HepG2 (cell line): ENCODE data around the gene INTS1. TPM values are rescaled to one million over a fixed set of nuclear protein-coding genes. Genes with fewer than 3 reads are reported as not detected.
A peak's percentile ranks its signal among the peaks of the same experiment; 100 is the strongest.

Experiments used
- AGO1 ChIP-seq: fragments of 200-400 bp; formaldehyde crosslinking; IDR thresholded peaks from 2 replicates; pipeline ENCODE4 v1.6.1; 2017; ENCODE audit warnings: mild to moderate bottlenecking, low read depth, low read length, moderate library complexity; ENCODE audit not compliant: poor library complexity, severe bottlenecking
- ELF4 ChIP-seq: sonication (generic); formaldehyde crosslinking; IDR thresholded peaks from 2 replicates; pipeline ENCODE4 v1.5.0; 2020; ENCODE audit warnings: missing genetic modification reagents, mild to moderate bottlenecking, moderate library complexity, borderline replicate concordance
- GLI4 ChIP-seq: sonication (generic); formaldehyde crosslinking; IDR thresholded peaks from 2 replicates; pipeline ENCODE4 v1.5.1; 2020; ENCODE audit warnings: missing genetic modification reagents, mild to moderate bottlenecking, moderate library complexity, borderline replicate concordance
- KDM4B ChIP-seq: sonication (generic); formaldehyde crosslinking; IDR thresholded peaks from 2 replicates; pipeline ENCODE4 v1.4.0; 2020; ENCODE audit warnings: missing genetic modification reagents
- POLR2AphosphoS5 ChIP-seq: IDR thresholded peaks from 2 replicates; pipeline ENCODE4 v1.6.1; 2012; ENCODE audit warnings: low read depth, low read length
- RNF2 ChIP-seq: fragments of 450-650 bp; conservative IDR thresholded peaks from 2 replicates; pipeline ENCODE4 v1.6.1; 2016; ENCODE audit warnings: low read depth
- SCMH1 ChIP-seq: sonication (generic); formaldehyde crosslinking; IDR thresholded peaks from 2 replicates; pipeline ENCODE4 v1.9.0; 2021; ENCODE audit warnings: missing genetic modification reagents, mild to moderate bottlenecking, borderline replicate concordance
- SMYD3 ChIP-seq: sonication (generic); formaldehyde crosslinking; IDR thresholded peaks from 2 replicates; pipeline ENCODE4 v1.8.1; 2023; ENCODE audit warnings: mild to moderate bottlenecking, missing genetic modification reagents
- SUZ12 ChIP-seq: fragments of 150-350 bp; IDR thresholded peaks from 2 replicates; pipeline ENCODE4 v1.6.1; 2014; ENCODE audit warnings: low read depth, low read length
- YEATS2 ChIP-seq: sonication (generic); formaldehyde crosslinking; IDR thresholded peaks from 2 replicates; pipeline ENCODE4 v1.4.0; 2020; ENCODE audit warnings: missing genetic modification reagents, borderline replicate concordance
- ZKSCAN5 ChIP-seq: sonication (generic); formaldehyde crosslinking; IDR thresholded peaks from 2 replicates; pipeline ENCODE4 v1.5.1; 2020; ENCODE audit warnings: mild to moderate bottlenecking, missing genetic modification reagents
- ZNF205 ChIP-seq: IDR thresholded peaks from 2 replicates; pipeline ENCODE4 v1.6.1; 2018; ENCODE audit warnings: missing biosample characterization, missing genetic modification reagents
- ZNF263 ChIP-seq: sonication (generic); formaldehyde crosslinking; IDR thresholded peaks from 2 replicates; pipeline ENCODE4 v1.4.0; 2020; ENCODE audit warnings: missing genetic modification reagents
- ZNF317 ChIP-seq: sonication (generic); formaldehyde crosslinking; IDR thresholded peaks from 2 replicates; pipeline ENCODE4 v1.5.0; 2020; ENCODE audit warnings: mild to moderate bottlenecking, missing genetic modification reagents
- ZNF510 ChIP-seq: sonication (generic); formaldehyde crosslinking; IDR thresholded peaks from 2 replicates; pipeline ENCODE4 v1.4.0; 2020; ENCODE audit warnings: low read depth, mild to moderate bottlenecking, missing genetic modification reagents
- ZNF678 ChIP-seq: sonication (generic); formaldehyde crosslinking; IDR thresholded peaks from 2 replicates; pipeline ENCODE4 v1.4.0; 2020; ENCODE audit warnings: mild to moderate bottlenecking, missing genetic modification reagents
- ZNF777 ChIP-seq: sonication (generic); formaldehyde crosslinking; IDR thresholded peaks from 2 replicates; pipeline ENCODE4 v1.4.0; 2020; ENCODE audit warnings: missing genetic modification reagents
- ZNF879 ChIP-seq: sonication (generic); formaldehyde crosslinking; IDR thresholded peaks from 2 replicates; pipeline ENCODE4 v1.8.1; 2023; ENCODE audit warnings: missing genetic modification reagents
- polyA plus RNA-seq, 8 experiments: library from polyadenylated mRNA; depleted of rRNA in 3 of 8; stranded (reverse) in 7 of 8; unstranded in 1 of 8; fragments of >200 nt; fragmentation: Illumina TruSeq in 4 of 8; extraction: Trizol in 4 of 8; gene quantifications; 2 replicates each; pipeline versions ENCODE4 v1.2.1 to v1.2.3, GENCODE V29; 2011 to 2016; ENCODE audit warnings: low read depth in 4 of 8, missing spikeins in 1 of 8, mixed read lengths in 1 of 8; ENCODE audit not compliant: insufficient read depth in 1 of 8
- total RNA-seq, 5 experiments: library from RNA; depleted of rRNA; stranded (reverse); fragments of >200 nt; fragmentation: Illumina TruSeq; extraction: Trizol; gene quantifications; 2 replicates each; pipeline ENCODE4 v1.2.3, GENCODE V29; 2016; ENCODE audit warnings: low read depth in 1 of 5
- TF ChIP-seq, protein P1 (sequence below): sonication (generic); formaldehyde crosslinking; IDR thresholded peaks from 2 replicates; pipeline ENCODE4 v1.9.0; 2021; ENCODE audit warnings: missing genetic modification reagents, mild to moderate bottlenecking, borderline replicate concordance
- TF ChIP-seq, protein P2 (sequence below): sonication (generic); formaldehyde crosslinking; IDR thresholded peaks from 2 replicates; pipeline ENCODE4 v1.8.0; 2022; ENCODE audit warnings: missing genetic modification reagents, mild to moderate bottlenecking, moderate library complexity, borderline replicate concordance
- TF ChIP-seq, protein P3 (sequence below): sonication (generic); formaldehyde crosslinking; IDR thresholded peaks from 2 replicates; pipeline ENCODE4 v1.4.0; 2020; ENCODE audit warnings: missing genetic modification reagents
- TF ChIP-seq, protein P4 (sequence below): sonication (generic); formaldehyde crosslinking; IDR thresholded peaks from 2 replicates; pipeline ENCODE4 v1.5.1; 2020; ENCODE audit warnings: mild to moderate bottlenecking, missing genetic modification reagents, borderline replicate concordance
- TF ChIP-seq, protein P5 (sequence below), 2 experiments: fragments of 450-650 bp in 1 of 2; sonication (generic) in 1 of 2; formaldehyde crosslinking; IDR thresholded peaks; 2 replicates each; pipeline versions ENCODE4 v1.5.0 to v1.8.0; 2020 to 2022; ENCODE audit warnings: mild to moderate bottlenecking in 1 of 2, missing genetic modification reagents in 1 of 2
- TF ChIP-seq, protein P6 (sequence below): sonication (generic); formaldehyde crosslinking; IDR thresholded peaks from 2 replicates; pipeline ENCODE4 v1.4.0; 2020; ENCODE audit warnings: mild to moderate bottlenecking, missing genetic modification reagents

The INTS1 gene
- total and polyA plus RNA-seq, 2 of the 13 experiments (the other 11 are each of a cell fraction or from before 2014, with no cell fraction given) = 13.7 to 29.0 TPM

DNA sequence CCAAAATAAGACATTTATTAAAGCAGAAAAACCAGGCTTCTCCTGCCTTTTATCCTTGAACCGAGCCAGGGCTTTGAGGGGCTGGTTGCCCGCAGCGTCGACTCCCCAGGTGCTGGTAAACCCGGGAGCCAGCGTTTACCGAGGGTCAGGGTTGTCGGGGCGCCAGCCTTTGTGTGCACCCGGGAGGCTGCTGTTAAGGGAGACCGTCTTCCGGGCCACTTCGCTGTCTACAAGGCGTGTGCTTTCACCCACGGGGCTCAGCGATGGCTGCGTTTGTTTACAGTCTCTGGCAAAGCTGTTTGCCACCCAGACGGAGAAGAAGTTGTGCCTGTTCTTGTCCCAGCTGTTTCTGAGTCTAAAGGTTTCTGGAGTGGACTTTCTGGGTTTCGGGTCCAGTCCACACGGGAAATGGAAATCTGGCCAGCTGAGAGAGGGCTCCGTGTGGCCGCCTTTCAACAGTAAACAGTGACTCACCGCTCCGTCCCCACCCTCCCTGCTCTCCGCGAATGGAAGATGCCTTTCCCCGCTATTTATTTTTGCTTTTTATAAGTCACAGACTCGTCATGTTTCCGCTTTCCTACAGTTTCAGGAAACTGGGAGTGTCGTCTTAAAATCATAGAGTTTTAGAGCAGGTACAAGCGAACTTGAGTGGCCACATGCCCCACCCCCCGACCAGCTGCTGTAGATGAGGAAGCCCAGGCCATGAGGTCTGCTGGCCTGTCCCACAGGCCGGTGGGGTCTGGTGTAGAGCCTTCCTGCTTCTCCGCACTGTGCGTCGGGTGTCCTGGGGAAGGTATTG lies 28.5 kb upstream of the INTS1 start (continued):
- TF ChIP-seq, protein P1, sequence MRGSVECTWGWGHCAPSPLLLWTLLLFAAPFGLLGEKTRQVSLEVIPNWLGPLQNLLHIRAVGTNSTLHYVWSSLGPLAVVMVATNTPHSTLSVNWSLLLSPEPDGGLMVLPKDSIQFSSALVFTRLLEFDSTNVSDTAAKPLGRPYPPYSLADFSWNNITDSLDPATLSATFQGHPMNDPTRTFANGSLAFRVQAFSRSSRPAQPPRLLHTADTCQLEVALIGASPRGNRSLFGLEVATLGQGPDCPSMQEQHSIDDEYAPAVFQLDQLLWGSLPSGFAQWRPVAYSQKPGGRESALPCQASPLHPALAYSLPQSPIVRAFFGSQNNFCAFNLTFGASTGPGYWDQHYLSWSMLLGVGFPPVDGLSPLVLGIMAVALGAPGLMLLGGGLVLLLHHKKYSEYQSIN (CRISPR knock-in tag) = no peak
- TF ChIP-seq YEATS2 (CRISPR knock-in tag) (no peak), SCMH1 (no peak), SUZ12 (no peak), SMYD3 (no peak), ZNF510 (CRISPR knock-in tag) (no peak), ZNF678 (no peak), POLR2AphosphoS5 (peak; percentile 59), ZNF777 (no peak), ZNF263 (CRISPR knock-in tag) (no peak), AGO1 (no peak), ZKSCAN5 (CRISPR knock-in tag) (no peak), ZNF317 (CRISPR knock-in tag) (no peak), ELF4 (no peak), ZNF205 (CRISPR knock-in tag) (no peak), KDM4B (CRISPR knock-in tag) (no peak), RNF2 (no peak), GLI4 (CRISPR knock-in tag) (no peak), ZNF879 (CRISPR knock-in tag) (no peak)
- TF ChIP-seq, protein P2, sequence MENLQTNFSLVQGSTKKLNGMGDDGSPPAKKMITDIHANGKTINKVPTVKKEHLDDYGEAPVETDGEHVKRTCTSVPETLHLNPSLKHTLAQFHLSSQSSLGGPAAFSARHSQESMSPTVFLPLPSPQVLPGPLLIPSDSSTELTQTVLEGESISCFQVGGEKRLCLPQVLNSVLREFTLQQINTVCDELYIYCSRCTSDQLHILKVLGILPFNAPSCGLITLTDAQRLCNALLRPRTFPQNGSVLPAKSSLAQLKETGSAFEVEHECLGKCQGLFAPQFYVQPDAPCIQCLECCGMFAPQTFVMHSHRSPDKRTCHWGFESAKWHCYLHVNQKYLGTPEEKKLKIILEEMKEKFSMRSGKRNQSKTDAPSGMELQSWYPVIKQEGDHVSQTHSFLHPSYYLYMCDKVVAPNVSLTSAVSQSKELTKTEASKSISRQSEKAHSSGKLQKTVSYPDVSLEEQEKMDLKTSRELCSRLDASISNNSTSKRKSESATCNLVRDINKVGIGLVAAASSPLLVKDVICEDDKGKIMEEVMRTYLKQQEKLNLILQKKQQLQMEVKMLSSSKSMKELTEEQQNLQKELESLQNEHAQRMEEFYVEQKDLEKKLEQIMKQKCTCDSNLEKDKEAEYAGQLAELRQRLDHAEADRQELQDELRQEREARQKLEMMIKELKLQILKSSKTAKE (CRISPR knock-in tag) = no peak
- TF ChIP-seq, protein P3, sequence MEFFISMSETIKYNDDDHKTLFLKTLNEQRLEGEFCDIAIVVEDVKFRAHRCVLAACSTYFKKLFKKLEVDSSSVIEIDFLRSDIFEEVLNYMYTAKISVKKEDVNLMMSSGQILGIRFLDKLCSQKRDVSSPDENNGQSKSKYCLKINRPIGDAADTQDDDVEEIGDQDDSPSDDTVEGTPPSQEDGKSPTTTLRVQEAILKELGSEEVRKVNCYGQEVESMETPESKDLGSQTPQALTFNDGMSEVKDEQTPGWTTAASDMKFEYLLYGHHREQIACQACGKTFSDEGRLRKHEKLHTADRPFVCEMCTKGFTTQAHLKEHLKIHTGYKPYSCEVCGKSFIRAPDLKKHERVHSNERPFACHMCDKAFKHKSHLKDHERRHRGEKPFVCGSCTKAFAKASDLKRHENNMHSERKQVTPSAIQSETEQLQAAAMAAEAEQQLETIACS (CRISPR knock-in tag) = no peak
- TF ChIP-seq, protein P4, sequence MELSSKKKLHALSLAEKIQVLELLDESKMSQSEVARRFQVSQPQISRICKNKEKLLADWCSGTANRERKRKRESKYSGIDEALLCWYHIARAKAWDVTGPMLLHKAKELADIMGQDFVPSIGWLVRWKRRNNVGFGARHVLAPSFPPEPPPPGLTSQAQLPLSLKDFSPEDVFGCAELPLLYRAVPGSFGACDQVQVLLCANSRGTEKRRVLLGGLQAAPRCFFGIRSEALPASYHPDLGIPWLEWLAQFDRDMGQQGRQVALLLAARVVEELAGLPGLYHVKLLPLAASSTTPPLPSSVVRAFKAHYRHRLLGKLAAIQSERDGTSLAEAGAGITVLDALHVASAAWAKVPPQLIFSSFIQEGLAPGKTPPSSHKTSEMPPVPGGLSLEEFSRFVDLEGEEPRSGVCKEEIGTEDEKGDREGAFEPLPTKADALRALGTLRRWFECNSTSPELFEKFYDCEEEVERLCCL (CRISPR knock-in tag) = no peak
- TF ChIP-seq, protein P5, sequence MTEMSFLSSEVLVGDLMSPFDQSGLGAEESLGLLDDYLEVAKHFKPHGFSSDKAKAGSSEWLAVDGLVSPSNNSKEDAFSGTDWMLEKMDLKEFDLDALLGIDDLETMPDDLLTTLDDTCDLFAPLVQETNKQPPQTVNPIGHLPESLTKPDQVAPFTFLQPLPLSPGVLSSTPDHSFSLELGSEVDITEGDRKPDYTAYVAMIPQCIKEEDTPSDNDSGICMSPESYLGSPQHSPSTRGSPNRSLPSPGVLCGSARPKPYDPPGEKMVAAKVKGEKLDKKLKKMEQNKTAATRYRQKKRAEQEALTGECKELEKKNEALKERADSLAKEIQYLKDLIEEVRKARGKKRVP (CRISPR knock-in tag; IDR thresholded peaks at IDR 0.05) = no peak
- TF ChIP-seq, protein P6, sequence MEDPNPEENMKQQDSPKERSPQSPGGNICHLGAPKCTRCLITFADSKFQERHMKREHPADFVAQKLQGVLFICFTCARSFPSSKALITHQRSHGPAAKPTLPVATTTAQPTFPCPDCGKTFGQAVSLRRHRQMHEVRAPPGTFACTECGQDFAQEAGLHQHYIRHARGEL (CRISPR knock-in tag) = no peak
